ENCODE results near the gene RPS6KA2. TPM values are rescaled to one million over a fixed set of nuclear protein-coding genes. Genes with fewer than 3 reads are reported as not detected.
"Not testable (repeated sequence)": the region's sequence is repeated elsewhere in the genome, so short reads cannot be mapped to it uniquely, and the experiment has no call there.

The RPS6KA2 gene
- total RNA-seq, 2 donors from 2014 or later, result 28.1 to 28.5 TPM

GRCh38 chr6:166546653-166547052 lies 80.4 kb downstream of the RPS6KA2 start:
- no peak for ATAC-seq (replicated peaks in 1 of 2)
- Mint-ChIP-seq H3K4me1 (ENCODE audit: low read depth) (peaks cover 6% of the 10 kb centered on the region), H3K27me3 (ENCODE audit: low read depth) (no peaks in the 10 kb centered on the region), H3K9me3 (no peaks in the 10 kb centered on the region), H3K27ac (no peak overlapping the region), H3K4me3 (no peak overlapping the region), H3K36me3 (ENCODE audit: insufficient read depth in 2 of 2) (no peaks in the 10 kb centered on the region)
- no peak for DNase-seq

GRCh38 chr6:166545156-166546034 lies 81.7 kb downstream of the RPS6KA2 start:
- Mint-ChIP-seq H3K4me3 (no peak overlapping the region), H3K4me1 (ENCODE audit: low read depth) (peaks cover 18% of the 10 kb centered on the region), H3K36me3 (ENCODE audit: insufficient read depth in 2 of 2) (no peaks in the 10 kb centered on the region), H3K9me3 (no peaks in the 10 kb centered on the region), H3K27ac (no peak overlapping the region), H3K27me3 (ENCODE audit: low read depth) (no peaks in the 10 kb centered on the region)
- ATAC-seq (replicated peaks in 1 of 2), result no peak
- no peak for DNase-seq

- ATAC-seq (replicated peaks in 1 of 2) (no peak), DNase-seq (no peak)
- H3K27me3 Mint-ChIP-seq (ENCODE audit: low read depth), result no peaks in the 10 kb centered on the region
- no peaks in the 10 kb centered on the region for H3K9me3 Mint-ChIP-seq
- H3K27ac Mint-ChIP-seq, result no peak overlapping the region
- peaks cover 24% of the 10 kb centered on the region for H3K4me1 Mint-ChIP-seq (ENCODE audit: low read depth)
- H3K4me3 Mint-ChIP-seq, result no peak overlapping the region
- H3K36me3 Mint-ChIP-seq (ENCODE audit: insufficient read depth in 2 of 2), result no peaks in the 10 kb centered on the region
Observed at GRCh38 chr6:166544296-166544605, 82.8 kb downstream of the RPS6KA2 start.

- DNase-seq (no peak), ATAC-seq (replicated peaks in 1 of 2) (no peak)
Observed at GRCh38 chr6:166543603-166544295, 83.3 kb downstream of the RPS6KA2 start.

GRCh38 chr6:166542580-166542912 lies 84.5 kb downstream of the RPS6KA2 start:
- H3K36me3 Mint-ChIP-seq (ENCODE audit: insufficient read depth in 2 of 2), result no peaks in the 10 kb centered on the region
- ATAC-seq (replicated peaks in 1 of 2), result no peak
- H3K27ac Mint-ChIP-seq, result no peak overlapping the region
- H3K9me3 Mint-ChIP-seq, result no peaks in the 10 kb centered on the region
- H3K4me3 Mint-ChIP-seq, result peak overlapping the region in 1 of 2 donors; percentile 83
- peaks cover 25% of the 10 kb centered on the region for H3K4me1 Mint-ChIP-seq (ENCODE audit: low read depth)
- no peak for DNase-seq
- H3K27me3 Mint-ChIP-seq (ENCODE audit: low read depth), result no peaks in the 10 kb centered on the region

More at GRCh38 chr6:166543603-166544295, 83.3 kb downstream of the RPS6KA2 start:
- Mint-ChIP-seq H3K4me1 (ENCODE audit: low read depth) (peaks cover 25% of the 10 kb centered on the region), H3K4me3 (no peak overlapping the region), H3K27me3 (ENCODE audit: low read depth) (no peaks in the 10 kb centered on the region), H3K27ac (no peak overlapping the region), H3K9me3 (no peaks in the 10 kb centered on the region), H3K36me3 (ENCODE audit: insufficient read depth in 2 of 2) (no peaks in the 10 kb centered on the region)

GRCh38 chr6:166541876-166542579 lies 85.0 kb downstream of the RPS6KA2 start:
- Mint-ChIP-seq H3K9me3 (no peaks in the 10 kb centered on the region), H3K4me3 (peak overlapping the region; percentile 74 to 83), H3K27me3 (ENCODE audit: low read depth) (no peaks in the 10 kb centered on the region), H3K4me1 (ENCODE audit: low read depth) (peaks cover 25% of the 10 kb centered on the region), H3K27ac (peak overlapping the region; percentile 85), H3K36me3 (ENCODE audit: insufficient read depth in 2 of 2) (no peaks in the 10 kb centered on the region)
- no peak for DNase-seq
- ATAC-seq (replicated peaks in 1 of 2), result peak in 1 of 2 donors; percentile 18

- H3K36me3 Mint-ChIP-seq (ENCODE audit: insufficient read depth in 2 of 2), result no peaks in the 10 kb centered on the region
- peak overlapping the region; percentile 74 to 83 for H3K4me3 Mint-ChIP-seq
- DNase-seq (peak; percentile 11 to 12), ATAC-seq (replicated peaks in 1 of 2) (peak; percentile 35 to 49)
- H3K9me3 Mint-ChIP-seq, result no peaks in the 10 kb centered on the region
- peaks cover 25% of the 10 kb centered on the region for H3K4me1 Mint-ChIP-seq (ENCODE audit: low read depth)
- peak overlapping the region; percentile 85 for H3K27ac Mint-ChIP-seq
- no peaks in the 10 kb centered on the region for H3K27me3 Mint-ChIP-seq (ENCODE audit: low read depth)
Observed at GRCh38 chr6:166541366-166541765, 85.7 kb downstream of the RPS6KA2 start.

GRCh38 chr6:166540631-166541331 lies 86.3 kb downstream of the RPS6KA2 start:
- Mint-ChIP-seq H3K27me3 (ENCODE audit: low read depth) (no peaks in the 10 kb centered on the region), H3K4me1 (ENCODE audit: low read depth) (peaks cover 25% of the 10 kb centered on the region), H3K36me3 (ENCODE audit: insufficient read depth in 2 of 2) (no peaks in the 10 kb centered on the region), H3K9me3 (no peaks in the 10 kb centered on the region), H3K4me3 (peak overlapping the region; percentile 74 to 83), H3K27ac (no peak overlapping the region)
- DNase-seq (peak; percentile 62 to 69), ATAC-seq (replicated peaks in 1 of 2) (peak; percentile 92 to 96)

- no peak for ATAC-seq (replicated peaks in 1 of 2)
Observed at GRCh38 chr6:166539543-166539942, 87.5 kb downstream of the RPS6KA2 start.

GRCh38 chr6:166539011-166539385 lies 88.1 kb downstream of the RPS6KA2 start:
- not testable (repeated sequence) for H3K27me3 Mint-ChIP-seq (ENCODE audit: low read depth); ATAC-seq (replicated peaks in 1 of 2); H3K27ac Mint-ChIP-seq; H3K36me3 Mint-ChIP-seq (ENCODE audit: insufficient read depth in 2 of 2); H3K4me3 Mint-ChIP-seq; H3K9me3 Mint-ChIP-seq; DNase-seq
- peaks cover 25% of the 10 kb centered on the region for H3K4me1 Mint-ChIP-seq (ENCODE audit: low read depth)

More at GRCh38 chr6:166539543-166539942, 87.5 kb downstream of the RPS6KA2 start:
- H3K9me3 Mint-ChIP-seq, result no peaks in the 10 kb centered on the region
- no peak overlapping the region for H3K27ac Mint-ChIP-seq
- H3K4me3 Mint-ChIP-seq, result no peak overlapping the region
- H3K36me3 Mint-ChIP-seq (ENCODE audit: insufficient read depth in 2 of 2), result no peaks in the 10 kb centered on the region
- peaks cover 25% of the 10 kb centered on the region for H3K4me1 Mint-ChIP-seq (ENCODE audit: low read depth)
- no peaks in the 10 kb centered on the region for H3K27me3 Mint-ChIP-seq (ENCODE audit: low read depth)
- no peak for DNase-seq

GRCh38 chr6:166538297-166539010 lies 88.6 kb downstream of the RPS6KA2 start:
- H3K36me3 Mint-ChIP-seq (ENCODE audit: insufficient read depth in 2 of 2), result no peaks in the 10 kb centered on the region
- no peaks in the 10 kb centered on the region for H3K27me3 Mint-ChIP-seq (ENCODE audit: low read depth)
- H3K27ac Mint-ChIP-seq, result no peak overlapping the region
- H3K4me3 Mint-ChIP-seq, result no peak overlapping the region
- H3K4me1 Mint-ChIP-seq (ENCODE audit: low read depth), result peaks cover 25% of the 10 kb centered on the region
- no peaks in the 10 kb centered on the region for H3K9me3 Mint-ChIP-seq
- ATAC-seq (replicated peaks in 1 of 2) (no peak), DNase-seq (no peak)

GRCh38 chr6:166534658-166535406 lies 92.2 kb downstream of the RPS6KA2 start:
- no peak for DNase-seq
- Mint-ChIP-seq H3K4me3 (no peak overlapping the region), H3K27me3 (ENCODE audit: low read depth) (no peaks in the 10 kb centered on the region), H3K4me1 (ENCODE audit: low read depth) (peaks cover 5% of the 10 kb centered on the region), H3K36me3 (ENCODE audit: insufficient read depth in 2 of 2) (no peaks in the 10 kb centered on the region), H3K27ac (no peak overlapping the region), H3K9me3 (no peaks in the 10 kb centered on the region)
- ATAC-seq (replicated peaks in 1 of 2), result no peak

All from activated T-cell treated with anti-CD3 and anti-CD28 coated beads, Interleukin-2, amount 50 U/mL, for 72 hours (primary cell).